ENCODE data around the gene ANKH.

The ANKH gene

GRCh38 chr5:14710313-14710994 is 161.1 kb downstream of the ANKH start:
- DNase-seq: no peak

- no peak for DNase-seq
Observed at GRCh38 chr5:14708551-14708950, 163.0 kb downstream of the ANKH start.

GRCh38 chr5:14707811-14708390 is 163.7 kb downstream of the ANKH start:
- DNase-seq: no peak

- peak; percentile 31 for DNase-seq
Observed at GRCh38 chr5:14706615-14707021, 165.0 kb downstream of the ANKH start.

- DNase-seq: no peak
Observed at GRCh38 chr5:14705556-14705955, 166.0 kb downstream of the ANKH start.

- DNase-seq: no peak
Observed at GRCh38 chr5:14702238-14702839, 169.2 kb downstream of the ANKH start.

- no peak for DNase-seq
Observed at GRCh38 chr5:14701556-14701955, 170.0 kb downstream of the ANKH start.

GRCh38 chr5:14700478-14701436 is 170.8 kb downstream of the ANKH start:
- peak; percentile 25 for DNase-seq

GRCh38 chr5:14699807-14700400 is 171.7 kb downstream of the ANKH start:
- DNase-seq: no peak

GRCh38 chr5:14699159-14699558 is 172.4 kb downstream of the ANKH start:
- no peak for DNase-seq

- no peak for DNase-seq
Observed at GRCh38 chr5:14698495-14698894, 173.1 kb downstream of the ANKH start.

- no peak for DNase-seq
Observed at GRCh38 chr5:14696851-14697250, 174.7 kb downstream of the ANKH start.

GRCh38 chr5:14696057-14696456 is 175.5 kb downstream of the ANKH start:
- no peak for DNase-seq

GRCh38 chr5:14695152-14695551 is 176.4 kb downstream of the ANKH start:
- DNase-seq: no peak

GRCh38 chr5:14693070-14693469 is 178.5 kb downstream of the ANKH start:
- no peak for DNase-seq

GRCh38 chr5:14687023-14687665 is 184.4 kb downstream of the ANKH start:
- DNase-seq: no peak

GRCh38 chr5:14686517-14686916 is 185.1 kb downstream of the ANKH start:
- DNase-seq: no peak

GRCh38 chr5:14685757-14686156 is 185.8 kb downstream of the ANKH start:
- peak; percentile 22 for DNase-seq

GRCh38 chr5:14684757-14685156 is 186.8 kb downstream of the ANKH start:
- no peak for DNase-seq

GRCh38 chr5:14683906-14684455 is 187.6 kb downstream of the ANKH start:
- no peak for DNase-seq

- no peak for DNase-seq
Observed at GRCh38 chr5:14681236-14681752, 190.3 kb downstream of the ANKH start.

GRCh38 chr5:14679595-14679994 is 192.0 kb downstream of the ANKH start:
- DNase-seq: no peak
